ENCODE data around the gene FTO. TPM values are rescaled to one million over a fixed set of nuclear protein-coding genes. Genes with fewer than 3 reads are reported as not detected.

Gene FTO
- total RNA-seq, 1 experiment from 2014 or later, result 55.0 TPM

DNA sequence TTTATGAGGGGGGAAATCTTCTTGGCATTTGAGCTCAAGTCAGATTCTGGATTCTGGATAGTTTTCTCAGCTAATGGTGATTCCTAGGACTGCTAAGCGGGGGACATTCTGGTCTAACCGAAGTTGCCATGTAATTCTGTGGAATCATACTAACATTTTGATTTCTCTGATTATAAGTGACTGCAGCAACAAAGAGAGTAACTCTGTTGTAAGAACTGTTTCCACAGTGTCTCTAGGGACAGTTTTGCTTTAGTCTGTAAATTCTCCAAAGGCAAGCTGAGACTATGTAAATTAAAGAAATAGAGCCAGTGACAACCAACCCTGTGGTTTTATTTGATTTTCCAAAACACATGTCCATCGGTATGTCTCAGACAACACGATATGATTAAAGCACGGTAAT lies 296.4 kb downstream of the FTO start:
- CTCF ChIA-PET, result interaction anchor here (0.6 kb wide), 1 partner anchor 1703 kb away, joined by 3 read pairs; no protein-coding TSS in a partner anchor
- H3K4me3 Mint-ChIP-seq (ENCODE audit: unreplicated experiment), result no peak overlapping the region
- H3K9me3 Mint-ChIP-seq (ENCODE audit: unreplicated experiment), result no peaks in the 10 kb centered on the region
- POLR2A ChIA-PET, result no interaction called here
- peaks cover 6% of the 10 kb centered on the region for H3K4me1 Mint-ChIP-seq (ENCODE audit: insufficient read depth, unreplicated experiment)
- TF ChIP-seq, protein P1, sequence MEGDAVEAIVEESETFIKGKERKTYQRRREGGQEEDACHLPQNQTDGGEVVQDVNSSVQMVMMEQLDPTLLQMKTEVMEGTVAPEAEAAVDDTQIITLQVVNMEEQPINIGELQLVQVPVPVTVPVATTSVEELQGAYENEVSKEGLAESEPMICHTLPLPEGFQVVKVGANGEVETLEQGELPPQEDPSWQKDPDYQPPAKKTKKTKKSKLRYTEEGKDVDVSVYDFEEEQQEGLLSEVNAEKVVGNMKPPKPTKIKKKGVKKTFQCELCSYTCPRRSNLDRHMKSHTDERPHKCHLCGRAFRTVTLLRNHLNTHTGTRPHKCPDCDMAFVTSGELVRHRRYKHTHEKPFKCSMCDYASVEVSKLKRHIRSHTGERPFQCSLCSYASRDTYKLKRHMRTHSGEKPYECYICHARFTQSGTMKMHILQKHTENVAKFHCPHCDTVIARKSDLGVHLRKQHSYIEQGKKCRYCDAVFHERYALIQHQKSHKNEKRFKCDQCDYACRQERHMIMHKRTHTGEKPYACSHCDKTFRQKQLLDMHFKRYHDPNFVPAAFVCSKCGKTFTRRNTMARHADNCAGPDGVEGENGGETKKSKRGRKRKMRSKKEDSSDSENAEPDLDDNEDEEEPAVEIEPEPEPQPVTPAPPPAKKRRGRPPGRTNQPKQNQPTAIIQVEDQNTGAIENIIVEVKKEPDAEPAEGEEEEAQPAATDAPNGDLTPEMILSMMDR (IDR thresholded peaks at IDR 0.05; ENCODE audit: unreplicated experiment), result no peak
- H3K36me3 Mint-ChIP-seq (ENCODE audit: insufficient read depth, unreplicated experiment), result no peaks in the 10 kb centered on the region
- intact Hi-C loops (cut with micrococcal nuclease), result no loop called here
- BruUV-seq (replicated peaks), result no TSS peak
- no peak overlapping the region for H3K27ac Mint-ChIP-seq (ENCODE audit: low read depth, unreplicated experiment)
- no peak for DNase-seq (ENCODE audit: unreplicated experiment)
- no peaks in the 10 kb centered on the region for H3K27me3 Mint-ChIP-seq (ENCODE audit: insufficient read depth, unreplicated experiment)

DNA sequence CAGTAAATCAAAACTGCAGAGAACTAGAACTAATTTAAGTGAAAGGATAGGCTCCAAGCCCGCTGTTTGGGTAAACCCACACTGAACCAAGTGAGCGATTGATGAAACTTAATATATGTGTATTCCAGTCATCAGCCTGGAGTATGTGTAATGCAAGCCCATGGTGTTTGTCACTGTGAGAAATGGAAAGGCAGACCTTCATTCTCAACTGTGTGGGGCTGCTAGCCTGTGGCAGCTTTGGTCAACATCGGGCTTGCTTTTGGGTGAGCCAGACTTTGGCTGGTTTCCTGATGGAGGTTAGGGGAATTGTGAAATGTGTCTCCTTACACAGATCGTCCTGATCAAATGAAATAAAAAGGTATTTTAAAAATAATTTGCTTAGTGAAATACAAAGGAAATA lies 302.7 kb downstream of the FTO start:
- no TSS peak for BruUV-seq (replicated peaks)
- no peak for DNase-seq (ENCODE audit: unreplicated experiment)
- H3K36me3 Mint-ChIP-seq (ENCODE audit: insufficient read depth, unreplicated experiment), result no peaks in the 10 kb centered on the region
- no peaks in the 10 kb centered on the region for H3K9me3 Mint-ChIP-seq (ENCODE audit: unreplicated experiment)
- H3K27me3 Mint-ChIP-seq (ENCODE audit: insufficient read depth, unreplicated experiment), result no peaks in the 10 kb centered on the region
- no peaks in the 10 kb centered on the region for H3K4me1 Mint-ChIP-seq (ENCODE audit: insufficient read depth, unreplicated experiment)
- H3K4me3 Mint-ChIP-seq (ENCODE audit: unreplicated experiment), result no peak overlapping the region
- CTCF ChIA-PET, result interaction anchor here (0.6 to 0.9 kb wide), 2 partner anchors 8 to 1612 kb away, joined by 3 read pairs; no protein-coding TSS in a partner anchor
- intact Hi-C loops (cut with micrococcal nuclease), result no loop called here
- POLR2A ChIA-PET, result no interaction called here
- H3K27ac Mint-ChIP-seq (ENCODE audit: low read depth, unreplicated experiment), result no peak overlapping the region
- TF ChIP-seq, protein P1 (IDR thresholded peaks at IDR 0.05; ENCODE audit: unreplicated experiment), result no peak

DNA sequence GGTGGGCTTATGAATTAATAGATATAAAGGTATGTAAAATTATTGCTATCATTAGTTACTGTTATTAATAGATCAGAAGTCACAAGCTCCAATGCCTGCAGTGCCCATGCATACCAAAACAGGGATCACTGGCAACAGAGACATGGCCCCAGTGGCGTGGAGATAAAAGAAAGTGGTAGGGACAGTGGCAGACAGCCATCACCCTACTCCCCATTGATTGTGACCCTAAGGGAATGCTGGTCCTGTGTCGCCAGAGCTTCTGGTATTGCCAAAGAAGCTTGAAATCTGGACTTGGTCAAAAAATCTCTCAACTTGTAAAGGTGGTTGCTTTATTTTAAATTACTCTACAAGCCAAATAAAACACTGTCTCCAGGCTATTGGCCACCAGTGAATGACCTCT lies 303.5 kb downstream of the FTO start:
- TF ChIP-seq, protein P1 (IDR thresholded peaks at IDR 0.05; ENCODE audit: unreplicated experiment), result no peak
- Mint-ChIP-seq H3K9me3 (ENCODE audit: unreplicated experiment) (no peaks in the 10 kb centered on the region), H3K36me3 (ENCODE audit: insufficient read depth, unreplicated experiment) (no peaks in the 10 kb centered on the region), H3K4me1 (ENCODE audit: insufficient read depth, unreplicated experiment) (no peaks in the 10 kb centered on the region), H3K27me3 (ENCODE audit: insufficient read depth, unreplicated experiment) (no peaks in the 10 kb centered on the region), H3K27ac (ENCODE audit: low read depth, unreplicated experiment) (no peak overlapping the region), H3K4me3 (ENCODE audit: unreplicated experiment) (no peak overlapping the region)
- POLR2A ChIA-PET, result no interaction called here
- no peak for DNase-seq (ENCODE audit: unreplicated experiment)
- intact Hi-C loops (cut with micrococcal nuclease), result no loop called here
- CTCF ChIA-PET, result no interaction called here
- BruUV-seq (replicated peaks), result no TSS peak

DNA sequence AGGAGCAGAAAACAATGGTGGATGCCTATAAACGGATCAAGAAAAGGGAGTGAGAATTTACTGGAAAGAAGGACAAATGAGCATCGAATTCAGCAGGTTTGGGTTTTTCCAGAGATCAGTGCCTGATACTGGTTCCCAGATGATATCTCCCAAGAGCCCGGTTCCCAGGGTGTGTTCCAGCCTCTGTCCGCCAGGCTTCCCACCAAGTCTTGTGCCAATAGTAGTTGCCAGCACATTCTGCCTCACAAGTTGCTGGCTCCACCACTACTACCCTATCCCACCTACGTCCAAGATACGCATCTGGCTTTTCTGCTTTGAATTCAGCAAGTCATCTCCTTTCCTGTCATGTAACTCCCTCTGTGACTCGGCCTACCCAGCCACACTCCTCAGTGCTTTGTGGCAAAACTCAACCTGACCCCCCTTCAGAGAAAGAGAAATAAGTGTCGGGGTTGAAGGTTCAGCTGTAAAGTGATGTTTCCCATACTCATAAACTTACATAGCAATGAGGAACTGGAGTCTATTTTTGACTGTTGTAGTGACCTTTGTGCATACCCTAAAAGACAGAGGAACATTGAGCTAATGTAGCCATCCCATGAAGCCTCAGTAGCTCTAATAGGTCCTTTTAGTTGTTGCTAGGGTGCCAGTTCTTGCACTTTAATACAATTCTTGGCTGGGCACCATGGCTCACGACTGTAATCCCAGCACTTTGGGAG lies 305.7 kb downstream of the FTO start:
- ChIA-PET CTCF (no interaction called here), POLR2A (no interaction called here)
- intact Hi-C loops (cut with micrococcal nuclease), result no loop called here
- Mint-ChIP-seq H3K27me3 (ENCODE audit: insufficient read depth, unreplicated experiment) (no peaks in the 10 kb centered on the region), H3K4me3 (ENCODE audit: unreplicated experiment) (no peak overlapping the region), H3K27ac (ENCODE audit: low read depth, unreplicated experiment) (no peak overlapping the region), H3K36me3 (ENCODE audit: insufficient read depth, unreplicated experiment) (no peaks in the 10 kb centered on the region), H3K9me3 (ENCODE audit: unreplicated experiment) (no peaks in the 10 kb centered on the region), H3K4me1 (ENCODE audit: insufficient read depth, unreplicated experiment) (no peaks in the 10 kb centered on the region)
- no peak for DNase-seq (ENCODE audit: unreplicated experiment)
- no TSS peak for BruUV-seq (replicated peaks)
- TF ChIP-seq, protein P1 (IDR thresholded peaks at IDR 0.05; ENCODE audit: unreplicated experiment), result no peak

Measured in MCF 10A (cell line).